ENCODE results near the gene MARCHF6.
A peak's percentile ranks its signal among the peaks of the same experiment; 100 is the strongest.
"Not testable (repeated sequence)": the region's sequence is repeated elsewhere in the genome, so short reads cannot be mapped to it uniquely, and the experiment has no call there.

The MARCHF6 gene

GRCh38 chr5:10352430-10353240, 860 bp upstream of the MARCHF6 start:
- H3K4me1 ChIP-seq (ENCODE audit: insufficient read depth, low read length), result peaks cover 17% of the 10 kb centered on the region
- H3K9ac ChIP-seq (ENCODE audit: low read depth, low read length), result peak overlapping the region; percentile 99
- no peaks in the 10 kb centered on the region for H3K9me3 ChIP-seq (ENCODE audit: control insufficient read depth, insufficient read depth, low read length)
- H3K36me3 ChIP-seq (ENCODE audit: insufficient read depth, low read length), result no peaks in the 10 kb centered on the region

GRCh38 chr5:10354048-10354872, 765 bp downstream of the MARCHF6 start:
- Histone ChIP-seq H3K9me3 (ENCODE audit: control insufficient read depth, insufficient read depth, low read length) (no peaks in the 10 kb centered on the region), H3K9ac (ENCODE audit: low read depth, low read length) (peak overlapping the region; percentile 99), H3K4me1 (ENCODE audit: insufficient read depth, low read length) (peaks cover 18% of the 10 kb centered on the region)

GRCh38 chr5:10355071-10355889, 1.8 kb downstream of the MARCHF6 start:
- no peaks in the 10 kb centered on the region for H3K36me3 ChIP-seq (ENCODE audit: insufficient read depth, low read length)
- peak overlapping the region; percentile 99; the same call in 1 of the 2 replicates for H3K9ac ChIP-seq (ENCODE audit: low read depth, low read length)
- peaks cover 18% of the 10 kb centered on the region for H3K4me1 ChIP-seq (ENCODE audit: insufficient read depth, low read length)
- H3K9me3 ChIP-seq (ENCODE audit: control insufficient read depth, insufficient read depth, low read length), result no peaks in the 10 kb centered on the region

More at GRCh38 chr5:10354048-10354872, 765 bp downstream of the MARCHF6 start:
- H3K36me3 ChIP-seq (ENCODE audit: insufficient read depth, low read length), result no peaks in the 10 kb centered on the region

DNA sequence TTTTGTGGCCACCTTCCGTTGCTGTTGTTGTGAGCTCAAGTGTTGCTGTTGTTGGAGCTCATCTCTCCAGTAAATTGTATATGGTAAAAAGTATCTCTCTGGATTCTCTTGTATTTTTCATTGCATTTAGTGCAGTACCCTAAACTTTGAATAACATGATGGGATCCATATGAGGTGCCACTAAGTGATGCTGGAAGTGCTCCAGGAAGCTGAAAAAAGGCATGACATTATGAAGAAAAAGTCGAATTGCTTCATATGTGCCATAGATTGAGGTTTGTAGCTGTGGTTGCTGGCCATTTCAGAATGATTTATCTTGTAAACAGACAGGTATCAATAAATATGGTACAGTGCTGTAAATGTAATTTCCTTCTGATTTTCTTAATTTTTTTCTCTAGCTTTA, 5.5 kb downstream of the MARCHF6 start:
- Histone ChIP-seq H3K9me3 (ENCODE audit: control insufficient read depth, insufficient read depth, low read length) (no peaks in the 10 kb centered on the region), H3K9ac (ENCODE audit: low read depth, low read length) (no peak overlapping the region), H3K36me3 (ENCODE audit: insufficient read depth, low read length) (no peaks in the 10 kb centered on the region), H3K4me1 (ENCODE audit: insufficient read depth, low read length) (peaks cover 9% of the 10 kb centered on the region)

DNA sequence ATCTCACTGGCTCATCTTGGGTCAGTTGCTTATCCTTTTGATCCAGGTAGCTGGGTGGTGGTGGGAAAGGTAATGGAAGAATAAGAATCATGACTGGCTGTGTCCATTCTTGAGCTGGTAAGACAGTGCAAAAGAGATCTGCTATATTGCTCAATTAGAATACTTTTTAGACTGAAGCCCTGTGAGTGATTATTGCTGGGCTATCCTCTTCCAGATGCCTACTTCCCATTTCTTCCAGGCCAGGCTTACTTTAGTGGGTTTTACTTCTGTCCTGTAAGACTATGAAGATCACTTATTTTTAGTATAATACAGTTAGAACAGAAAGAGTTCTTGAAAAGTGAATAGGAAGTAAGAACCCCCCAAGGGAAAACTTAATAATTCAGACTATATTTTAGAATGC, 7.2 kb downstream of the MARCHF6 start:
- Histone ChIP-seq H3K4me1 (ENCODE audit: insufficient read depth, low read length) (peaks cover 4% of the 10 kb centered on the region), H3K9me3 (ENCODE audit: control insufficient read depth, insufficient read depth, low read length) (no peaks in the 10 kb centered on the region), H3K9ac (ENCODE audit: low read depth, low read length) (no peak overlapping the region), H3K36me3 (ENCODE audit: insufficient read depth, low read length) (no peaks in the 10 kb centered on the region)

DNA sequence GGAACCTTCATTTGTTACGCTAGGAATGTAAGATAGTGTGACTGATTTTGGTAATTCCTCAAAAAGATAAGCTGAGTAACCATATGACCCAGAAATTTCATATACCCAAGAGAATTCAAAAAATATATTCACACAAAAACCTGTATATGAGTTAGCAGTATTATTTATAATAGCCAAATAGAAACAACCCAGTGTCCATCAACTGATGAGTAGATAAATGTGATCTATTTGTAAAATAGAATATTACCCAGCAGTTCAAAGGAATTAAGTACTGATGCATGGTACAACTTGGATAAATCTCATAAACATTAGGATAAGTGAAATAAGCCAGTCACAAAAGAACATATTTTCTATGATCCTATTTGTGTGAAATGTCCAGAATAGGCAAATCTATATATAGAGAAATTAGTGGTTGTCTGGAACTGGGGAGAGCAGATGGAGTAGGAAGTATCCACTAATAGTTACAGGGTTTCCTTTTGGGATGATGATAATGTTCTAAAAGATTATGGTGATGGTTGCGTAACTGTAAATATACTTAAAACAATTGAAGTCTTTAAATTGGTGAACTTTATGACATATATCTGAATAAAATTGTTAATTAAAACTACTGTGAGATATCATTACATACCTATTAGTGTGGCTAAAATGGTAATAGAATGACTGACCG, 10.2 kb downstream of the MARCHF6 start:
- Histone ChIP-seq H3K9ac (ENCODE audit: low read depth, low read length) (no peak overlapping the region), H3K9me3 (ENCODE audit: control insufficient read depth, insufficient read depth, low read length) (no peaks in the 10 kb centered on the region), H3K36me3 (ENCODE audit: insufficient read depth, low read length) (no peaks in the 10 kb centered on the region), H3K4me1 (ENCODE audit: insufficient read depth, low read length) (no peaks in the 10 kb centered on the region)

DNA sequence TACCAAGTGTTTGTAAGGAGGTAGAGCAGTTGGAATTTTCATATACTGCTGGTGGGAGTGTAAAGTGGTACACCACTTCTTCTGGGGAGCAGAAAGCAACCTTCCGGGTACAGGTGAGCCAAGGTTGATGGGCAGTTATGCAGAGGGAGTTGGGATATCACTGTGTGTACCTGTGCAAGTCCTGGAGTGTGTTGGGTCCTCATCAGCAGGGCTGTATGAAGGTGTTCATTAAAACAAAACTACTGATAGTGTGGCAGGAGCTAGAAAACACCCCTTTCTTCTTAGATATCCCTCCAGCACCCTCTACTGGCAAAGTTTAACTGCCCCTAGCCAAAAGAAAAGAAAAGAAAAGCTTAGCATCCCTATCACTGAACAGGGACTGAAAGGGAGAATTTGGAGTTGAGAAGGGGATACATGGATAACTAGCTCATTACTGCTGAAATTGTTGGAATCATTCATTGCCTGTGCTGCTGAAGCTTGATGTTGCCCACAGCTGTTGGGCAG, 10.7 kb downstream of the MARCHF6 start:
- no peaks in the 10 kb centered on the region for H3K9me3 ChIP-seq (ENCODE audit: control insufficient read depth, insufficient read depth, low read length)
- no peak overlapping the region for H3K9ac ChIP-seq (ENCODE audit: low read depth, low read length)
- no peaks in the 10 kb centered on the region for H3K36me3 ChIP-seq (ENCODE audit: insufficient read depth, low read length)
- H3K4me1 ChIP-seq (ENCODE audit: insufficient read depth, low read length), result no peaks in the 10 kb centered on the region

GRCh38 chr5:10365782-10366181, 12.3 kb downstream of the MARCHF6 start:
- no peaks in the 10 kb centered on the region for H3K9me3 ChIP-seq (ENCODE audit: control insufficient read depth, insufficient read depth, low read length)
- no peaks in the 10 kb centered on the region for H3K4me1 ChIP-seq (ENCODE audit: insufficient read depth, low read length)
- H3K36me3 ChIP-seq (ENCODE audit: insufficient read depth, low read length), result no peaks in the 10 kb centered on the region
- H3K9ac ChIP-seq (ENCODE audit: low read depth, low read length), result no peak overlapping the region

DNA sequence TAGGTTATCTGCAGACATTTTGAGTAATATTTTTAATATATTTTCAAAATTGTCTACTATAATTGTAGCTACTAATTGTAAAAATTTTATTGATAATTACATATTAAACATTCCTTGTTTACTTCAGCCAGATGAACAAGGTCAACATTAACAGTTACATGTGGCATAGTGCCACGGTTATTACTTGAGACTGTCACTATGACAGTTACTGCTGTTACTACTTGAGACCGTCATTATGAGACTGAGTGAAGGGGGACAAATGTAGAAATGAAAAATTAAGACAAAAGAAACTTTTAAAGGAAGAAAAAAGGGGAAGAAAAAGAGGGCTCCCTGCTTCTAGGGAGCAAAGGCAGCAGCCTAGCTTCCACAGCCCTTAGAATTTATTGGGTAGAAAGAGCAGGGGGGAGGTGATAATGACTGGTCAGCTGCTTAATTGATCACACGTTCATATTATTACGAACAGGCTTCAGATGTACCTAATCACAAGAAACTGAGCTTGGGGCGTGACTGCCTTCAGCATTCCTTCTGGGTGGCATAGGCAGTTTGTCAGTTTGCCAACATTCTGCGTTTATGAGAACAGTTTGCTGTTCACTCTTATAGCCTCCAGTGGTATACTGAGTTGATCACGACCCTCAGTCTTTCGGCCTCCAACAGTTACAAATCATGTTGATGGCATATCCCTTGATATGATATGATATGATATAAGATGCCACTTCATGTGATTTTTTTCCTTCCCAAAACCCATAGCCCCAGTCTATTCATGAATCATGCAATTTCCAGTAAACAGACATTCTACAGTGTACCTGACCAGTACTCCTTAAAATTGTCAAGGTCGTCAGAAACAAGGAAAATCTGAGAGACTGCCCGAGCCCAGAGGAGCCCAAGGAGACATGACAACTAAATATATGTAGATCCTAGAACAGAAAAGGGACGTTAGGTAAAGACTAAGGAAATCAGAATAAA, 13.1 kb downstream of the MARCHF6 start:
- Histone ChIP-seq H3K4me1 (ENCODE audit: insufficient read depth, low read length) (no peaks in the 10 kb centered on the region), H3K9ac (ENCODE audit: low read depth, low read length) (no peak overlapping the region), H3K9me3 (ENCODE audit: control insufficient read depth, insufficient read depth, low read length) (no peaks in the 10 kb centered on the region), H3K36me3 (ENCODE audit: insufficient read depth, low read length) (no peaks in the 10 kb centered on the region)

DNA sequence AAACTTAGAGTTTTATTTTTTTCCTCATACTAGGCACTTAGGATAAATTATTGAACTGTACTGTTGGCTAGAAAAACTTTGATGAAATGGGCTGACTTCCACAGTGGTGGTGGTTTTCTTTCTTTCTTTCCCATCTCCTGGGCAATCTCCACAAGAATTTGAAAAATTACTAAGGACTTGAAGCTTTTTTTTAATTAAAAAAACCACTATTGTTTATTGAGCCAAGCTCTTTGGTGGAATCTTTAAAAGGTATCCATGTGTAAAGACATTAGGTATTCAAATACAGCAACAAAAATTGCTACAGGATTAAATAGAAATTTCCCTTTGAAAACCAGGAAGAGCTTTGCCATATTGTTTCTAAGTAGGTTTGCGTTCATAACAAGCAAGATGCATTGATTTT, 14.1 kb downstream of the MARCHF6 start:
- no peaks in the 10 kb centered on the region for H3K36me3 ChIP-seq (ENCODE audit: insufficient read depth, low read length)
- H3K9me3 ChIP-seq (ENCODE audit: control insufficient read depth, insufficient read depth, low read length), result no peaks in the 10 kb centered on the region
- H3K4me1 ChIP-seq (ENCODE audit: insufficient read depth, low read length), result peaks cover under 1% of the 10 kb centered on the region; the same call in 1 of the 2 replicates

GRCh38 chr5:10370931-10371330, 17.4 kb downstream of the MARCHF6 start:
- peaks cover 6% of the 10 kb centered on the region; the same call in 1 of the 2 replicates for H3K4me1 ChIP-seq (ENCODE audit: insufficient read depth, low read length)
- H3K9me3 ChIP-seq (ENCODE audit: control insufficient read depth, insufficient read depth, low read length), result no peaks in the 10 kb centered on the region
- no peaks in the 10 kb centered on the region for H3K36me3 ChIP-seq (ENCODE audit: insufficient read depth, low read length)
- H3K9ac ChIP-seq (ENCODE audit: low read depth, low read length), result no peak overlapping the region

More for the DNA sequence above, 14.1 kb downstream of the MARCHF6 start:
- no peak overlapping the region for H3K9ac ChIP-seq (ENCODE audit: low read depth, low read length)

- H3K36me3 ChIP-seq (ENCODE audit: insufficient read depth, low read length); H3K9me3 ChIP-seq (ENCODE audit: control insufficient read depth, insufficient read depth, low read length); H3K4me1 ChIP-seq (ENCODE audit: insufficient read depth, low read length); H3K9ac ChIP-seq (ENCODE audit: low read depth, low read length): not testable (repeated sequence)
Measured at GRCh38 chr5:10371369-10371768, 17.9 kb downstream of the MARCHF6 start.

Measured in ES-I3 (cell line).